Central memory CD8-positive, alpha-beta T cell (primary cell): Measurements from ENCODE around the gene CERCAM.
"Not testable (repeated sequence)": the region's sequence is repeated elsewhere in the genome, so short reads cannot be mapped to it uniquely, and the experiment has no call there.

Experiments used
- ATAC-seq: fragments of 150-1000 bp; cut with Tn5 transposase; replicated peaks from 2 replicates; pipeline ENCODE4 v1.10.0; 2022; ENCODE audit warnings: mild to moderate bottlenecking, moderate FRiP score, moderate number of reproducible peaks; ENCODE audit not compliant: poor library complexity, severe bottlenecking; ENCODE audit errors: extremely low read depth
- DNase-seq, 2 donors: peaks; one replicate each; pipeline ENCODE4 v3.0.0; 2021; ENCODE audit warnings: low spot score in 2 of 2
- H3K27ac Mint-ChIP-seq: one replicate; pipeline ENCODE4 v1.8.0; 2022; ENCODE audit warnings: low read depth, mild to moderate bottlenecking, moderate library complexity, mixed read lengths
- H3K27me3 Mint-ChIP-seq: one replicate; pipeline ENCODE4 v1.8.0; 2022; ENCODE audit warnings: mixed read lengths
- H3K36me3 Mint-ChIP-seq: one replicate; pipeline ENCODE4 v1.8.0; 2022; ENCODE audit warnings: mild to moderate bottlenecking, moderate library complexity, mixed read lengths; ENCODE audit not compliant: insufficient read depth
- H3K4me1 Mint-ChIP-seq: one replicate; pipeline ENCODE4 v1.8.0; 2022; ENCODE audit warnings: mixed read lengths
- H3K4me3 Mint-ChIP-seq: one replicate; pipeline ENCODE4 v1.8.0; 2022; ENCODE audit warnings: mild to moderate bottlenecking, moderate library complexity, mixed read lengths
- H3K9me3 Mint-ChIP-seq: one replicate; pipeline ENCODE4 v1.8.0; 2022; ENCODE audit warnings: mixed read lengths

The CERCAM gene

DNA sequence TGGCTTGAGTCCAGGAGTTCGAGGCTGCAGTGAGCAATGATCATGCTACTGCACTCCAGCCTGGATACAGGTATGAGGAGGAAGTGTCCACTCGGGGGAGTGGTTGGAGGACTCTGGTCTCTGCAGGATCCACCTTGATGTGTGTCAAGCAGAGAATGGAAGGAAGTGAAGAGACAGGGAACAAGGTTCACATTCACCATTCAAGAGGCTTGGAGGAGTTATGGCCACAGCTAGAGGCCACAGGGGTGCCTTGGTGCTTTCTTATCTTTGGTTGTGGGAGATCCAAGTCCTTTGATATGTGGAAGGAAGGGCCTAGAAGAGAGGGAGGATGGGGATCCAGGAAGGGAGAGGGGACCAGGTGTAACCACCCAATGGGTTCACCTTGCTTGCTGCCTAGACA, 5.4 kb upstream of the CERCAM start:
- ATAC-seq (no peak), DNase-seq (no peak)
- Mint-ChIP-seq H3K9me3 (no peaks in the 10 kb centered on the region), H3K4me3 (no peak overlapping the region), H3K27ac (no peak overlapping the region), H3K4me1 (no peaks in the 10 kb centered on the region), H3K27me3 (peaks cover 62% of the 10 kb centered on the region), H3K36me3 (no peaks in the 10 kb centered on the region)

- ATAC-seq, result no peak
- no peak overlapping the region for H3K27ac Mint-ChIP-seq
- H3K9me3 Mint-ChIP-seq, result no peaks in the 10 kb centered on the region
- no peak for DNase-seq
- no peaks in the 10 kb centered on the region for H3K4me1 Mint-ChIP-seq
- peaks cover 58% of the 10 kb centered on the region for H3K27me3 Mint-ChIP-seq
- H3K4me3 Mint-ChIP-seq, result no peak overlapping the region
- H3K36me3 Mint-ChIP-seq, result no peaks in the 10 kb centered on the region
These were observed 4.6 kb upstream of the CERCAM start for GRCh38 chr9:128416014-128416413.

- ATAC-seq (no peak), DNase-seq (no peak)
- Mint-ChIP-seq H3K4me3 (no peak overlapping the region), H3K9me3 (no peaks in the 10 kb centered on the region), H3K4me1 (no peaks in the 10 kb centered on the region), H3K27ac (no peak overlapping the region), H3K27me3 (peaks cover 53% of the 10 kb centered on the region), H3K36me3 (no peaks in the 10 kb centered on the region)
These were observed 4.1 kb upstream of the CERCAM start for GRCh38 chr9:128416432-128417019.

- Mint-ChIP-seq H3K9me3 (no peaks in the 10 kb centered on the region), H3K4me3 (peak overlapping the region; percentile 80), H3K4me1 (no peaks in the 10 kb centered on the region), H3K36me3 (peaks cover 3% of the 10 kb centered on the region), H3K27ac (peak overlapping the region; percentile 25), H3K27me3 (peaks cover 40% of the 10 kb centered on the region)
- no peak for DNase-seq
- no peak for ATAC-seq
These were observed 1.4 kb upstream of the CERCAM start for GRCh38 chr9:128419061-128419925.

GRCh38 chr9:128420060-128420650, 502 bp upstream of the CERCAM start:
- H3K4me1 Mint-ChIP-seq, result no peaks in the 10 kb centered on the region
- peak overlapping the region; percentile 80 for H3K4me3 Mint-ChIP-seq
- DNase-seq (peak; percentile 41 to 53), ATAC-seq (peak; percentile 76)
- H3K36me3 Mint-ChIP-seq, result peaks cover 3% of the 10 kb centered on the region
- H3K9me3 Mint-ChIP-seq, result no peaks in the 10 kb centered on the region
- peaks cover 31% of the 10 kb centered on the region for H3K27me3 Mint-ChIP-seq
- peak overlapping the region; percentile 25 for H3K27ac Mint-ChIP-seq

GRCh38 chr9:128421482-128421996, 882 bp downstream of the CERCAM start:
- Mint-ChIP-seq H3K9me3 (no peaks in the 10 kb centered on the region), H3K27me3 (peaks cover 18% of the 10 kb centered on the region), H3K4me1 (no peaks in the 10 kb centered on the region), H3K4me3 (peak overlapping the region; percentile 80), H3K27ac (no peak overlapping the region), H3K36me3 (peaks cover 3% of the 10 kb centered on the region)
- ATAC-seq (no peak), DNase-seq (no peak)

GRCh38 chr9:128422022-128422782, 1.5 kb downstream of the CERCAM start:
- not testable (repeated sequence) for H3K4me1 Mint-ChIP-seq, H3K9me3 Mint-ChIP-seq, DNase-seq, H3K36me3 Mint-ChIP-seq, ATAC-seq
- Mint-ChIP-seq H3K27ac (peak overlapping the region; percentile 58), H3K27me3 (peaks cover 12% of the 10 kb centered on the region), H3K4me3 (peak overlapping the region; percentile 80)

- H3K4me3 Mint-ChIP-seq, result peak overlapping the region; percentile 80
- ATAC-seq, result no peak
- H3K27me3 Mint-ChIP-seq, result peaks cover 12% of the 10 kb centered on the region
- DNase-seq, result no peak
- H3K9me3 Mint-ChIP-seq, result no peaks in the 10 kb centered on the region
- peak overlapping the region; percentile 58 for H3K27ac Mint-ChIP-seq
- H3K36me3 Mint-ChIP-seq, result peaks cover 3% of the 10 kb centered on the region
- no peaks in the 10 kb centered on the region for H3K4me1 Mint-ChIP-seq
These were observed 2.1 kb downstream of the CERCAM start for GRCh38 chr9:128422783-128423150.

DNA sequence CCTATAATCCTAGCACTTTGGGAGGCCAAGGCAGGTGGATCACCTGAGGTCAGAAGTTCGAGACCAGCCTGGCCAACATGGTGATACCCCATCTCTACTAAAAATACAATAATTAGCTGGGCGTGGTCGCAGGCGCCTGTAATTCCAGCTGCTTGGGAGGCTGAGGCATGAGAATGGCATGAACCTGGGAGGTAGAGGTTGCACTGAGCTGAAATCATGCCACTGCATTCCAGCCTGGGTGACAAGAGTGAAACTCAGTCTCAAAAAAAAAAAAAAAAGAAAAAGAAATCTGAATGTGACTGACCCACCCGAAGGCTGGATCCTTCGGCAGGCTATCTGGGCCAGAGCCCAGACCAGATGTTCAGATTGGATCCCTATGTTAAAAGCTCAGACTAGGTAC, 2.7 kb downstream of the CERCAM start:
- not testable (repeated sequence) for ATAC-seq, H3K4me3 Mint-ChIP-seq, DNase-seq, H3K27ac Mint-ChIP-seq, H3K36me3 Mint-ChIP-seq, H3K9me3 Mint-ChIP-seq, H3K4me1 Mint-ChIP-seq
- H3K27me3 Mint-ChIP-seq, result peaks cover 12% of the 10 kb centered on the region

DNA sequence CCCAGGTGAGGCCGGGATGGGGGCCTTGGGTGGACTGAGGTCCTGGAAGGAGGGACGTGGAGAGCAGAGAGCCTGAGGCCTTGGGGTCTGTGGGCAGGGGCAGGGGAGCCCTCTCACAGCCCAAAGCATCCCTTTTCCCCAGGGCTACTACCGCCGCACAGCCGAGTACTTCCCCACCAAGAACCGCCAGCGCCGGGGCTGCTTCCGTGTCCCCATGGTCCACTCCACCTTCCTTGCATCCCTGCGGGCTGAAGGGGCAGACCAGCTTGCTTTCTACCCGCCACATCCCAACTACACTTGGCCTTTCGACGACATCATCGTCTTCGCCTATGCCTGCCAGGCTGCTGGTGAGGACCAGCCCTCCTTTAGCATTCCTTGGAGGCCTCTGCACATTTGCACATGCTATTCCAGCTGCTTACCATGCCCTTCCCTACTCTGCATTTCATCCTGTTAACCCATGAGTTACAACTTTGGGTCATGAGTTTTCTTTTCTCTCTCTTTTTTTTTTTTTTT, 3.7 kb downstream of the CERCAM start:
- Mint-ChIP-seq H3K9me3 (no peaks in the 10 kb centered on the region), H3K4me3 (no peak overlapping the region), H3K27me3 (peaks cover 4% of the 10 kb centered on the region), H3K27ac (no peak overlapping the region), H3K36me3 (peaks cover 3% of the 10 kb centered on the region), H3K4me1 (no peaks in the 10 kb centered on the region)
- ATAC-seq (no peak), DNase-seq (no peak)

DNA sequence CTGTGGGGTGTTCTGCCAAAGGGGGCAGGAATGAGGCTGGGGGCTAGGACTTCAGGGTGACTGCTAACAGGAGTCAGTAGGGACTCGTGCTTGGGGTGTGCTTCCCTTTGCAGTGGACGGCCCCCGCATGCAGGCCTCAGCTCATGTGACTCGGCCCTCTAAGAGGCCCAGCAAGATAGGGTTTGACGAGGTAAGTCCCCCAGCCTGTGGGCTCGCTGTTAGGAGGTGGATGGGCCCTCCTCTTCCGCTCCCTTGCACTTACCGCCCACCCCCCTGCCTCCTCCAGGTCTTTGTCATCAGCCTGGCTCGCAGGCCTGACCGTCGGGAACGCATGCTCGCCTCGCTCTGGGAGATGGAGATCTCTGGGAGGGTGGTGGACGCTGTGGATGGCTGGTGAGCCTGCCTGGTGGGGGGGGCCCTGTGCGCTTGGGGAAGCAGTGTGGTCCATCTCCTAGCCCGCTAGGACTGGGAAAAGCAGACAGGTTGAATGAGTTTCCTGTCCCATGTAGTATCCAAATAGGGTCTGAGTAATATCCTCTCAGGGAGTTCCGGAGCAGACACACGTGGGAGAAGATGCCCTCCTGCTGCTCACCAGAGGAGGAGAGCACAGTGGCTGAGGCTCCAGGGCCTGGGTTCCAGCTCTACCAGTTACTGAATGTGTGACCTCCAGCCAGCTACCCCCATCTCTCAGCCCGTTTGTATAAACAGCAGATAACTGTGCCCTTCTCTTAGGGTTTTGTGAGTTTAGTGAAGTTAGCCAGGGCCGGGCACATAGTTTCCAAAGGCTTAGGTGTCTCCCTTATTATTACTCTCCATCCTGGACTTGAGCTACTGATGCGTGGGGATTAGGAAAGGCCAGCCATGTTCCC, 8.2 kb downstream of the CERCAM start:
- H3K9me3 Mint-ChIP-seq, result no peaks in the 10 kb centered on the region
- no peaks in the 10 kb centered on the region for H3K27me3 Mint-ChIP-seq
- no peak overlapping the region for H3K4me3 Mint-ChIP-seq
- DNase-seq (no peak), ATAC-seq (no peak)
- no peaks in the 10 kb centered on the region for H3K4me1 Mint-ChIP-seq
- no peaks in the 10 kb centered on the region for H3K36me3 Mint-ChIP-seq
- H3K27ac Mint-ChIP-seq, result no peak overlapping the region
